ENCODE results near the gene PTPN3.
"Not testable (repeated sequence)": the region's sequence is repeated elsewhere in the genome, so short reads cannot be mapped to it uniquely, and the experiment has no call there.

The PTPN3 gene

GRCh38 chr9:109385499-109385898 is 112.6 kb downstream of the PTPN3 start:
- DNase-seq (ENCODE audit: low spot score), result no peak

- no peak for DNase-seq (ENCODE audit: low spot score)
These were observed 114.2 kb downstream of the PTPN3 start for GRCh38 chr9:109383947-109384346.

GRCh38 chr9:109383356-109383755 is 114.8 kb downstream of the PTPN3 start:
- DNase-seq (ENCODE audit: low spot score), result no peak

GRCh38 chr9:109382585-109382984 is 115.5 kb downstream of the PTPN3 start:
- no peak for DNase-seq (ENCODE audit: low spot score)

- no peak for DNase-seq (ENCODE audit: low spot score)
These were observed 115.9 kb downstream of the PTPN3 start for GRCh38 chr9:109382182-109382581.

- no peak for DNase-seq (ENCODE audit: low spot score)
These were observed 116.9 kb downstream of the PTPN3 start for GRCh38 chr9:109381011-109381729.

GRCh38 chr9:109379513-109379912 is 118.6 kb downstream of the PTPN3 start:
- no peak for DNase-seq (ENCODE audit: low spot score)

- no peak for DNase-seq (ENCODE audit: low spot score)
These were observed 119.8 kb downstream of the PTPN3 start for GRCh38 chr9:109378316-109378715.

- DNase-seq (ENCODE audit: low spot score), result no peak
These were observed 125.9 kb downstream of the PTPN3 start for GRCh38 chr9:109372246-109372645.

GRCh38 chr9:109371374-109371773 is 126.7 kb downstream of the PTPN3 start:
- DNase-seq (ENCODE audit: low spot score), result no peak

GRCh38 chr9:109369285-109369684 is 128.8 kb downstream of the PTPN3 start:
- no peak for DNase-seq (ENCODE audit: low spot score)

- no peak for DNase-seq (ENCODE audit: low spot score)
These were observed 137.3 kb downstream of the PTPN3 start for GRCh38 chr9:109360771-109361170.

- DNase-seq (ENCODE audit: low spot score), result not testable (repeated sequence)
These were observed 139.0 kb downstream of the PTPN3 start for GRCh38 chr9:109358968-109359603.

GRCh38 chr9:109355564-109356297 is 142.4 kb downstream of the PTPN3 start:
- no peak for DNase-seq (ENCODE audit: low spot score)

- no peak for DNase-seq (ENCODE audit: low spot score)
These were observed 143.9 kb downstream of the PTPN3 start for GRCh38 chr9:109354190-109354589.

GRCh38 chr9:109351032-109351431 is 147.1 kb downstream of the PTPN3 start:
- no peak for DNase-seq (ENCODE audit: low spot score)

- DNase-seq (ENCODE audit: low spot score), result no peak
These were observed 148.7 kb downstream of the PTPN3 start for GRCh38 chr9:109349421-109349846.

- no peak for DNase-seq (ENCODE audit: low spot score)
These were observed 151.2 kb downstream of the PTPN3 start for GRCh38 chr9:109346904-109347303.

- no peak for DNase-seq (ENCODE audit: low spot score)
These were observed 153.2 kb downstream of the PTPN3 start for GRCh38 chr9:109344866-109345265.

GRCh38 chr9:109342878-109343277 is 155.2 kb downstream of the PTPN3 start:
- DNase-seq (ENCODE audit: low spot score), result no peak

GRCh38 chr9:109341561-109341960 is 156.5 kb downstream of the PTPN3 start:
- DNase-seq (ENCODE audit: low spot score), result no peak

GRCh38 chr9:109340979-109341378 is 157.1 kb downstream of the PTPN3 start:
- DNase-seq (ENCODE audit: low spot score), result not testable (repeated sequence)

- DNase-seq (ENCODE audit: low spot score), result no peak
These were observed 161.7 kb downstream of the PTPN3 start for GRCh38 chr9:109336409-109336808.
